Activated CD4-positive, alpha-beta memory T cell treated with anti-CD3 and anti-CD28 coated beads, Interleukin-2, amount 10 ng/mL, durations not matched to agents 7 days and 5 days (primary cell): ENCODE results near the gene MED12L. TPM values are rescaled to one million over a fixed set of nuclear protein-coding genes. Genes with fewer than 3 reads are reported as not detected.
A peak's percentile ranks its signal among the peaks of the same experiment; 100 is the strongest.

ENCODE experiments used
- CTCF ChIA-PET: fragments of 350-600 bp; sonication (Branson Sonifier 250); formaldehyde crosslinking; loops from one replicate; lab custom pipeline; 2021; ENCODE audit warnings: antibody characterized with exemption, inconsistent platforms; lab: Charles Lee
- POLR2A ChIA-PET: fragments of 350-600 bp; sonication (Branson Sonifier 250); formaldehyde crosslinking; loops from one replicate; lab custom pipeline; 2021; ENCODE audit warnings: antibody characterized with exemption; lab: Charles Lee
- DNase-seq: peaks from one replicate; pipeline ENCODE4 v3.0.0-alpha.2; 2020
- H3K27ac Mint-ChIP-seq: one replicate; pipeline ENCODE4 v1.8.0; 2021; ENCODE audit warnings: mild to moderate bottlenecking, mixed read lengths
- H3K27me3 Mint-ChIP-seq: one replicate; pipeline ENCODE4 v1.8.0; 2021; ENCODE audit warnings: mixed read lengths
- H3K36me3 Mint-ChIP-seq: one replicate; pipeline ENCODE4 v1.8.0; 2021; ENCODE audit warnings: low read depth, mixed read lengths
- H3K4me1 Mint-ChIP-seq: one replicate; pipeline ENCODE4 v1.8.0; 2021; ENCODE audit warnings: mixed read lengths
- H3K4me3 Mint-ChIP-seq: one replicate; pipeline ENCODE4 v1.8.0; 2021; ENCODE audit warnings: mild to moderate bottlenecking, mixed read lengths
- H3K9me3 Mint-ChIP-seq: one replicate; pipeline ENCODE4 v1.8.0; 2021; ENCODE audit warnings: mixed read lengths
- total RNA-seq, 2 experiments: library from RNA; stranded (reverse); gene quantifications; one replicate each; pipeline ENCODE4 v1.2.3, GENCODE V29; 2021

The MED12L gene
- total RNA-seq, 2 experiments from 2014 or later, result 1.6 TPM

GRCh38 chr3:151197981-151198767 is 112.7 kb downstream of the MED12L start:
- Mint-ChIP-seq H3K27ac (no peak overlapping the region), H3K36me3 (peaks cover 79% of the 10 kb centered on the region), H3K4me1 (peaks cover 40% of the 10 kb centered on the region), H3K4me3 (no peak overlapping the region), H3K9me3 (peaks cover 9% of the 10 kb centered on the region), H3K27me3 (no peaks in the 10 kb centered on the region)
- CTCF ChIA-PET, result interaction anchor here (1.3 to 6.5 kb wide), 2 partner anchors 10 to 28 kb away, joined by 4 to 56 read pairs; no protein-coding TSS in a partner anchor
- DNase-seq, result no peak
- POLR2A ChIA-PET, result interaction anchor here (1.4 to 6.1 kb wide), 7 partner anchors 10 to 79 kb away, joined by 3 to 77 read pairs (median 9); partner anchors contain the start of gene P2RY14

GRCh38 chr3:151198849-151199248 is 113.4 kb downstream of the MED12L start:
- no peak for DNase-seq
- ChIA-PET CTCF (interaction anchor here (1.3 to 6.5 kb wide), 2 partner anchors 9 to 28 kb away, joined by 4 to 56 read pairs; no protein-coding TSS in a partner anchor), POLR2A (interaction anchor here (1.6 to 6.1 kb wide), 7 partner anchors 9 to 78 kb away, joined by 4 to 77 read pairs (median 11); partner anchors contain the start of gene P2RY14)
- Mint-ChIP-seq H3K9me3 (peaks cover 9% of the 10 kb centered on the region), H3K27ac (peak overlapping the region; percentile 96), H3K4me3 (peak overlapping the region; percentile 90), H3K4me1 (peaks cover 39% of the 10 kb centered on the region), H3K36me3 (peaks cover 76% of the 10 kb centered on the region), H3K27me3 (no peaks in the 10 kb centered on the region)

GRCh38 chr3:151199554-151200438 is 114.3 kb downstream of the MED12L start:
- Mint-ChIP-seq H3K4me3 (peak overlapping the region; percentile 90), H3K36me3 (peaks cover 69% of the 10 kb centered on the region), H3K4me1 (peaks cover 44% of the 10 kb centered on the region), H3K27ac (peak overlapping the region; percentile 96), H3K27me3 (no peaks in the 10 kb centered on the region), H3K9me3 (peaks cover 4% of the 10 kb centered on the region)
- DNase-seq, result no peak
- POLR2A ChIA-PET, result interaction anchor here (0.7 to 6.7 kb wide), 20 partner anchors 8 to 1043 kb away, joined by 3 to 77 read pairs (median 12); partner anchors contain the start of genes EIF2A, P2RY14, SELENOT and SERP1
- CTCF ChIA-PET, result interaction anchor here (0.7 to 6.5 kb wide), 7 partner anchors 8 to 83 kb away, joined by 4 to 56 read pairs (median 5); no protein-coding TSS in a partner anchor

GRCh38 chr3:151200586-151200985 is 115.1 kb downstream of the MED12L start:
- peaks cover 51% of the 10 kb centered on the region for H3K4me1 Mint-ChIP-seq
- peaks cover 69% of the 10 kb centered on the region for H3K36me3 Mint-ChIP-seq
- H3K9me3 Mint-ChIP-seq, result peaks cover 4% of the 10 kb centered on the region
- peak overlapping the region; percentile 90 for H3K4me3 Mint-ChIP-seq
- no peaks in the 10 kb centered on the region for H3K27me3 Mint-ChIP-seq
- peak overlapping the region; percentile 96 for H3K27ac Mint-ChIP-seq
- ChIA-PET CTCF (interaction anchor here (0.7 to 6.5 kb wide), 11 partner anchors 9 to 127 kb away, joined by 3 to 56 read pairs (median 4); no protein-coding TSS in a partner anchor), POLR2A (interaction anchor here (0.7 to 6.7 kb wide), 22 partner anchors 11 to 1044 kb away, joined by 3 to 77 read pairs (median 8); partner anchors contain the start of genes EIF2A, P2RY14, SELENOT and SERP1)
- DNase-seq, result no peak

GRCh38 chr3:151201051-151201730 is 115.7 kb downstream of the MED12L start:
- Mint-ChIP-seq H3K9me3 (peaks cover 4% of the 10 kb centered on the region), H3K27ac (peak overlapping the region; percentile 96), H3K36me3 (peaks cover 65% of the 10 kb centered on the region), H3K27me3 (no peaks in the 10 kb centered on the region), H3K4me1 (peaks cover 54% of the 10 kb centered on the region), H3K4me3 (peak overlapping the region; percentile 90)
- CTCF ChIA-PET, result interaction anchor here (0.7 to 6.5 kb wide), 10 partner anchors 9 to 127 kb away, joined by 3 to 56 read pairs (median 4); no protein-coding TSS in a partner anchor
- POLR2A ChIA-PET, result interaction anchor here (0.8 to 6.7 kb wide), 20 partner anchors 10 to 1043 kb away, joined by 3 to 77 read pairs (median 8); partner anchors contain the start of genes EIF2A, P2RY14, SELENOT and SERP1
- DNase-seq, result no peak

- peak within 1 kb of the TSS; percentile 90 for H3K4me3 Mint-ChIP-seq
- peaks cover 50% of the 10 kb centered on the region for H3K36me3 Mint-ChIP-seq
- peak; percentile 82 for DNase-seq
- peaks cover 4% of the 10 kb centered on the region for H3K9me3 Mint-ChIP-seq
- ChIA-PET CTCF (interaction anchor here (0.6 to 6.5 kb wide), 8 partner anchors 20 to 125 kb away, joined by 3 to 56 read pairs (median 3); no protein-coding TSS in a partner anchor), POLR2A (interaction anchor here (0.7 to 6.7 kb wide), 21 partner anchors 8 to 1958 kb away, joined by 3 to 77 read pairs (median 7); partner anchors contain the start of genes EIF2A, MBNL1, MED12L and P2RY14)
- peaks cover 60% of the 10 kb centered on the region for H3K4me1 Mint-ChIP-seq
- no peaks in the 10 kb centered on the region for H3K27me3 Mint-ChIP-seq
- peak within 1 kb of the TSS; percentile 98 for H3K27ac Mint-ChIP-seq
These were observed 117.6 kb downstream of the MED12L start, which contains the start of gene GPR171 for GRCh38 chr3:151203051-151203420. Gene GPR171 (minus strand): TSS chr3:151203216. CDS start chr3:151199386, 3,830 bp downstream.

- Mint-ChIP-seq H3K27ac (peak overlapping the region; percentile 98), H3K36me3 (peaks cover 39% of the 10 kb centered on the region), H3K27me3 (no peaks in the 10 kb centered on the region), H3K4me3 (peak overlapping the region; percentile 65), H3K9me3 (no peaks in the 10 kb centered on the region), H3K4me1 (peaks cover 59% of the 10 kb centered on the region)
- no peak for DNase-seq
- CTCF ChIA-PET, result interaction anchor here (0.6 kb wide), 1 partner anchor 411 kb away, joined by 3 read pairs; no protein-coding TSS in a partner anchor
- POLR2A ChIA-PET, result interaction anchor here (0.6 to 6.7 kb wide), 11 partner anchors 15 to 994 kb away, joined by 3 to 73 read pairs (median 4); partner anchors contain the start of gene SIAH2
These were observed 119.3 kb downstream of the MED12L start for GRCh38 chr3:151204530-151205402.

- peak overlapping the region; percentile 65 for H3K4me3 Mint-ChIP-seq
- peak overlapping the region; percentile 98 for H3K27ac Mint-ChIP-seq
- no peaks in the 10 kb centered on the region for H3K27me3 Mint-ChIP-seq
- POLR2A ChIA-PET, result interaction anchor here (0.6 to 6.7 kb wide), 12 partner anchors 14 to 994 kb away, joined by 3 to 73 read pairs (median 4); partner anchors contain the start of genes SIAH2 and TSC22D2
- peaks cover 65% of the 10 kb centered on the region for H3K4me1 Mint-ChIP-seq
- no peak for DNase-seq
- CTCF ChIA-PET, result interaction anchor here (3.1 kb wide), 1 partner anchor 22 kb away, joined by 24 read pairs; no protein-coding TSS in a partner anchor
- H3K9me3 Mint-ChIP-seq, result no peaks in the 10 kb centered on the region
- H3K36me3 Mint-ChIP-seq, result peaks cover 32% of the 10 kb centered on the region
These were observed 120.0 kb downstream of the MED12L start for GRCh38 chr3:151205482-151205881.

- peak overlapping the region; percentile 98 for H3K27ac Mint-ChIP-seq
- DNase-seq, result no peak
- H3K9me3 Mint-ChIP-seq, result no peaks in the 10 kb centered on the region
- H3K4me1 Mint-ChIP-seq, result peaks cover 71% of the 10 kb centered on the region
- peaks cover 25% of the 10 kb centered on the region for H3K36me3 Mint-ChIP-seq
- POLR2A ChIA-PET, result interaction anchor here (0.9 to 6.7 kb wide), 11 partner anchors 11 to 993 kb away, joined by 3 to 73 read pairs (median 7); partner anchors contain the start of genes SIAH2 and TSC22D2
- peak overlapping the region; percentile 65 for H3K4me3 Mint-ChIP-seq
- CTCF ChIA-PET, result interaction anchor here (0.6 to 3.1 kb wide), 2 partner anchors 14 to 21 kb away, joined by 3 to 24 read pairs; no protein-coding TSS in a partner anchor
- H3K27me3 Mint-ChIP-seq, result no peaks in the 10 kb centered on the region
These were observed 120.7 kb downstream of the MED12L start for GRCh38 chr3:151206201-151206600.

- Mint-ChIP-seq H3K4me1 (peaks cover 65% of the 10 kb centered on the region), H3K36me3 (peaks cover 6% of the 10 kb centered on the region), H3K27me3 (no peaks in the 10 kb centered on the region), H3K4me3 (peak overlapping the region; percentile 18), H3K9me3 (no peaks in the 10 kb centered on the region), H3K27ac (peak overlapping the region; percentile 76)
- ChIA-PET POLR2A (interaction anchor here (1.6 to 5.2 kb wide), 6 partner anchors 8 to 446 kb away, joined by 3 to 48 read pairs (median 10); partner anchors contain the start of genes GPR171 and SIAH2), CTCF (interaction anchor here (2.1 to 3.5 kb wide), 3 partner anchors 9 to 42 kb away, joined by 10 to 27 read pairs (median 14); no protein-coding TSS in a partner anchor)
- DNase-seq, result no peak
These were observed 124.2 kb downstream of the MED12L start for GRCh38 chr3:151209654-151210053.
